Hepatocyte (in vitro differentiated cells): Measurements from ENCODE around the gene SLC22A7. TPM values are rescaled to one million over a fixed set of nuclear protein-coding genes. Genes with fewer than 3 reads are reported as not detected.
A peak's percentile ranks its signal among the peaks of the same experiment; 100 is the strongest.

ENCODE experiments used
- DNase-seq: peaks from one replicate; pipeline ENCODE4 v3.0.0-alpha.2; 2016; ENCODE audit warnings: low spot score
- H2AFZ ChIP-seq: fragments of 200-600 bp; sonication (generic); 2 replicates; pipeline ENCODE4 v1.6.0; 2016; ENCODE audit warnings: antibody characterized with exemption, mild to moderate bottlenecking
- H3K27ac ChIP-seq: fragments of 200-600 bp; sonication (generic); 2 replicates; pipeline ENCODE4 v1.5.1; 2016; ENCODE audit warnings: mild to moderate bottlenecking
- H3K27me3 ChIP-seq: fragments of 200-600 bp; sonication (generic); 2 replicates; pipeline ENCODE4 v1.6.1; 2016
- H3K36me3 ChIP-seq: fragments of 200-600 bp; sonication (generic); replicated peaks from 2 replicates; pipeline ENCODE4 v1.5.1; 2016; ENCODE audit warnings: low read depth; ENCODE audit not compliant: insufficient read depth
- H3K4me1 ChIP-seq: fragments of 200-600 bp; sonication (generic); 2 replicates; pipeline ENCODE4 v1.5.1; 2016; ENCODE audit warnings: mild to moderate bottlenecking, moderate library complexity; ENCODE audit not compliant: insufficient read depth
- H3K4me2 ChIP-seq: fragments of 200-600 bp; sonication (generic); 2 replicates; pipeline ENCODE4 v1.6.0; 2016
- H3K4me3 ChIP-seq: fragments of 200-600 bp; sonication (generic); 2 replicates; pipeline ENCODE4 v1.5.1; 2016; ENCODE audit warnings: mild to moderate bottlenecking
- H3K79me2 ChIP-seq: fragments of 200-600 bp; sonication (generic); 2 replicates; pipeline ENCODE4 v1.6.0; 2017; ENCODE audit warnings: mild to moderate bottlenecking
- H3K9me2 ChIP-seq: fragments of 200-600 bp; sonication (generic); replicated peaks from 2 replicates; pipeline ENCODE4 v1.6.0; 2017; ENCODE audit warnings: mild to moderate bottlenecking; ENCODE audit not compliant: insufficient read depth
- H3K9me3 ChIP-seq: fragments of 200-600 bp; sonication (generic); 2 replicates; pipeline ENCODE4 v1.5.1; 2016; ENCODE audit warnings: low read depth, mild to moderate bottlenecking
- H4K20me1 ChIP-seq: fragments of 200-600 bp; sonication (generic); 2 replicates; pipeline ENCODE4 v1.6.0; 2016; ENCODE audit warnings: mild to moderate bottlenecking; ENCODE audit not compliant: insufficient read depth, poor library complexity, severe bottlenecking
- EZH2 ChIP-seq: fragments of 200-600 bp; sonication (generic); IDR thresholded peaks from 2 replicates; pipeline ENCODE4 v1.6.1; 2016; ENCODE audit warnings: antibody characterized with exemption, mild to moderate bottlenecking, borderline replicate concordance
- EZH2phosphoT487 ChIP-seq: fragments of 200-600 bp; sonication (generic); IDR thresholded peaks from one replicate; pipeline ENCODE4 v1.6.1; 2018; ENCODE audit warnings: antibody characterized with exemption, mild to moderate bottlenecking, low read depth, moderate library complexity; ENCODE audit not compliant: unreplicated experiment, severe bottlenecking
- WGBS: methylation state at CpG from one replicate; pipeline ENCODE4 v1.1.6; 2016; ENCODE audit warnings: low lambda C conversion rate; ENCODE audit errors: missing lambda C conversion rate; 5-methylcytosine and 5-hydroxymethylcytosine counted together
- polyA plus RNA-seq: library from polyadenylated mRNA; unstranded; fragments of >200 nt; fragmentation: Nextera tagmentation; extraction: Ambion mirVana; gene quantifications from 2 replicates; pipeline ENCODE4 v1.2.1, GENCODE V29; 2016
- total RNA-seq: library from RNA; depleted of rRNA; stranded (reverse); fragments of >200 nt; gene quantifications from 2 replicates; pipeline ENCODE4 v1.2.3, GENCODE V29; 2014
- TF ChIP-seq, protein P1 (sequence below): fragments of 200-600 bp; sonication (generic); IDR thresholded peaks from 2 replicates; pipeline ENCODE4 v1.5.1; 2016; ENCODE audit warnings: antibody characterized with exemption, mild to moderate bottlenecking; ENCODE audit not compliant: poor library complexity

SLC22A7 gene
- total and polyA plus RNA-seq, 2 experiments from 2014 or later, result 31.5 to 40.1 TPM

DNA sequence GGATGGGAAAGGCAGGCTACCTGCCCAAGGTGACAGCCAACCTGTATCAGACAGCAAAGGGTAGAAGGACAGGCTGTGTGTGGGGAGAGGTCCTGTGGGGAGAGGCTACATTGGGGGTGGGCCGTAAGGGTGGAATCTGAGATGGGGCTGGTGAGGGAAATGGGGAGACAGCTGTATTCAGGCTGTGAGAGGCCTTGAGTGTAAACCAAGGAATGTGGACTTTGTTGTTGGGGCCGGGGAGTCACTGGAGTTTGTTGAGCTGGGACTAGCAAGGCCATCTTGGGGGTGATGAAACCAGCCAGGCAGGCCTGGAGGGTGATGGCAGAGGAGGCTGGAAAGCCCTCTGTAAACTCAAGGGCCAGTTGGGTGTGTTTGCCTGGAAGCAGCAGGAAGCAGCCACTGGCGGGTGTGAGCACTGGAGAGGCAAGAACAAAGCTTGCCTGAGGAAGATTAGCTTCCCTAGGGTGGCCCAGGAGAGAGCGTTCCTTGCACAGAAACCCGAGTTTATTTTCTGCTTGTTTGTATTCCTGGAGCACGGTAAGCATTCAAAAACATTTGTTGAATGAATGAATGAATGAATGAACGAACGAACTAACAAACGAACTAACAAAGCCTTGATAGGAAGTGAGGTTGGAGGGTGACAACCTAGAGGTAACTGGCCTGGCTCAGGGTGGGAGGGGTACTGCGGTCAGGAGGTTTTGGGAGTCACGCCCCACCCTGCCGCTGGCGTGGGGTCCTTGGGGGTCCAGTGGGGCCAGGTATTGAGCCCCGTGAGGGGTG lies 35.9 kb upstream of the SLC22A7 start:
- Histone ChIP-seq H3K4me1 (peaks cover 11% of the 10 kb centered on the region), H3K4me3 (no peak overlapping the region), H3K36me3 (no peaks in the 10 kb centered on the region), H4K20me1 (no peaks in the 10 kb centered on the region), H3K79me2 (no peaks in the 10 kb centered on the region), H3K9me3 (no peaks in the 10 kb centered on the region), H3K4me2 (no peak overlapping the region), H2AFZ (no peak overlapping the region), H3K27me3 (no peaks in the 10 kb centered on the region), H3K27ac (peak overlapping the region; percentile 74), H3K9me2 (no peaks in the 10 kb centered on the region)
- peak; percentile 73 for DNase-seq
- TF ChIP-seq EZH2, result no peak
- no peak for TF ChIP-seq EZH2phosphoT487
- TF ChIP-seq, protein P1, sequence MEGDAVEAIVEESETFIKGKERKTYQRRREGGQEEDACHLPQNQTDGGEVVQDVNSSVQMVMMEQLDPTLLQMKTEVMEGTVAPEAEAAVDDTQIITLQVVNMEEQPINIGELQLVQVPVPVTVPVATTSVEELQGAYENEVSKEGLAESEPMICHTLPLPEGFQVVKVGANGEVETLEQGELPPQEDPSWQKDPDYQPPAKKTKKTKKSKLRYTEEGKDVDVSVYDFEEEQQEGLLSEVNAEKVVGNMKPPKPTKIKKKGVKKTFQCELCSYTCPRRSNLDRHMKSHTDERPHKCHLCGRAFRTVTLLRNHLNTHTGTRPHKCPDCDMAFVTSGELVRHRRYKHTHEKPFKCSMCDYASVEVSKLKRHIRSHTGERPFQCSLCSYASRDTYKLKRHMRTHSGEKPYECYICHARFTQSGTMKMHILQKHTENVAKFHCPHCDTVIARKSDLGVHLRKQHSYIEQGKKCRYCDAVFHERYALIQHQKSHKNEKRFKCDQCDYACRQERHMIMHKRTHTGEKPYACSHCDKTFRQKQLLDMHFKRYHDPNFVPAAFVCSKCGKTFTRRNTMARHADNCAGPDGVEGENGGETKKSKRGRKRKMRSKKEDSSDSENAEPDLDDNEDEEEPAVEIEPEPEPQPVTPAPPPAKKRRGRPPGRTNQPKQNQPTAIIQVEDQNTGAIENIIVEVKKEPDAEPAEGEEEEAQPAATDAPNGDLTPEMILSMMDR, result no peak
- WGBS, result 75% methylated on average over 14 of the region's 14 CpGs

DNA sequence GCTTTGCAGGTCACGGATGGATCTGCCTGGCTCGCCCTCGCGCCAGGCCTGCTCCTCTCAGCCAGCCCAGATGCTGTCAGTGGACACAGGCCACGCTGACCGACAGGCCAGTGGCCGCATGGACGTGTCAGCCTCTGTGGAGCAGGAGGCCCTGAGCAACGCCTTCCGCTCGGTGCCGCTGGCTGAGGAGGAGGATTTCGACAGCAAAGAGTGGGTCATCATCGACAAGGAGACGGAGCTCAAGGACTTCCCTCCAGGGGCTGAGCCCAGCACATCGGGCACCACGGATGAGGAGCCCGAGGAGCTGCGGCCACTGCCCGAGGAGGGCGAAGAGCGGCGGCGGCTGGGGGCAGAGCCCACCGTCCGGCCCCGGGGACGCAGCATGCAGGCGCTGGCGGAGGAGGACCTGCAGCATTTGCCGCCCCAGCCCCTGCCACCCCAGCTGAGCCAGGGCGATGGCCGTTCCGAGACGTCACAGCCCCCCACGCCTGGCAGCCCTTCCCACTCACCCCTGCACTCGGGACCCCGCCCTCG lies 35.2 kb upstream of the SLC22A7 start:
- Histone ChIP-seq H3K79me2 (no peaks in the 10 kb centered on the region), H3K4me2 (no peak overlapping the region), H3K4me1 (peaks cover 16% of the 10 kb centered on the region), H4K20me1 (no peaks in the 10 kb centered on the region), H3K9me3 (no peaks in the 10 kb centered on the region), H3K4me3 (no peak overlapping the region), H3K27ac (peak overlapping the region; percentile 74), H3K9me2 (no peaks in the 10 kb centered on the region), H2AFZ (no peak overlapping the region), H3K27me3 (no peaks in the 10 kb centered on the region), H3K36me3 (no peaks in the 10 kb centered on the region)
- WGBS, result 95% methylated on average over 38 of the region's 39 CpGs
- TF ChIP-seq EZH2 (no peak), EZH2phosphoT487 (no peak)
- TF ChIP-seq, protein P1, result no peak
- DNase-seq, result no peak

DNA sequence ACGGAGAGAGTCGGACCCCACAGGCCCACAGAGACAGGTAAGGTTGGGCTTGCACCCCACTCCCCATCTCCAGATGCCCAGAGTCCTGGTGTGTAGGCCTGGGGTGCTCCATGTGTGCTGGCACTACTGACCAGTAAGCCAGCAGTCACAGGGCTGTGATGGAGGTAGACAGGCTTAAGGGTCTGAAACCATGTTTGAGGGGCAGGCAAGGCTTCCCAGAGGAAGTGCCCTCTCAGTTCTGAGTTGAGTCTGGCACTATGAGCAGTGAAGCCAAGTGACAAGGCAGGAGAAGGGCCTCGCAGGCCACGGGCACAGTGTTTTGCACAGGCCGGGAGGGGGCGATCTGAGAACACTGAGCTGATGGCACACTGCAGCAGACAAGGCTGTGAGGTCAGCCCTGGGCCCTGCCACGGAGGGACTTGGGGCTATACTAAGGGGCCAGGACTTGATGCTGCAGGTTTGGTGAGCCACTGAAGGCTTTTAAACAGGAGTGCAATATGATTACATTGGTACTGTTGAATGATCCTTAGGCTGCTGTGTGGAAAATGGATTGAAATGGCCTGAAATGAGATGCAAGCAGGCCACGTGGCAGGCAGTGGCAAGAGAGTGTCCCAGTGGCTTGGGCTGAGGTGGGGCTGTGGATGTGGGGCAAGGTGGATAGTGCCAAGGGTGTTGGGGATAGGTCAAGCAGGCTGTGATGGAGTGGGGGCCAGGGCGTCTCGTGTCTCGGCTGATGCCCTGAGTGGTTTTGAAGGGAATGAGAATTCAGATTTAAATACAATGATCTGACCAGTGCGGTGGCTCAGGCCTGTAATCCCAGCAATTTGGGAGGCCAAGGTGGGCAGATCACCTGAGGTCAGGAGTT lies 34.5 kb upstream of the SLC22A7 start:
- WGBS, result 54% methylated on average over 11 of the region's 12 CpGs
- TF ChIP-seq, protein P1, result peak; percentile 70
- no peak for TF ChIP-seq EZH2phosphoT487

More for the DNA sequence above, 34.5 kb upstream of the SLC22A7 start:
- Histone ChIP-seq H3K9me3 (no peaks in the 10 kb centered on the region), H3K79me2 (no peaks in the 10 kb centered on the region), H4K20me1 (no peaks in the 10 kb centered on the region), H3K4me2 (no peak overlapping the region), H3K27ac (no peak overlapping the region), H3K36me3 (no peaks in the 10 kb centered on the region), H3K4me1 (peaks cover 23% of the 10 kb centered on the region), H3K27me3 (no peaks in the 10 kb centered on the region), H2AFZ (no peak overlapping the region), H3K4me3 (no peak overlapping the region), H3K9me2 (no peaks in the 10 kb centered on the region)
- DNase-seq, result peak; percentile 90
